Mesothelial cell of epicardium (in vitro differentiated cells): Measurements from ENCODE around the gene GNAT2. TPM values are rescaled to one million over a fixed set of nuclear protein-coding genes. Genes with fewer than 3 reads are reported as not detected.
A peak's percentile ranks its signal among the peaks of the same experiment; 100 is the strongest.

ENCODE experiments used
- DNase-seq, 2 experiments: peaks; one replicate each; pipeline ENCODE4 v3.0.0; 2021; ENCODE audit warnings: low spot score in 2 of 2; ENCODE audit not compliant: unreplicated experiment in 2 of 2
- H3K27ac Mint-ChIP-seq: 2 replicates; pipeline ENCODE4 v1.8.0; 2021; ENCODE audit warnings: mixed read lengths
- H3K27me3 Mint-ChIP-seq: 2 replicates; pipeline ENCODE4 v1.8.0; 2021; ENCODE audit warnings: low read depth, mixed read lengths
- H3K36me3 Mint-ChIP-seq: 2 replicates; pipeline ENCODE4 v1.8.0; 2021; ENCODE audit warnings: mixed read lengths
- H3K4me1 Mint-ChIP-seq: 2 replicates; pipeline ENCODE4 v1.8.0; 2021; ENCODE audit warnings: mixed read lengths
- H3K4me3 Mint-ChIP-seq: 2 replicates; pipeline ENCODE4 v1.8.0; 2021; ENCODE audit warnings: mild to moderate bottlenecking, moderate library complexity, mixed read lengths
- H3K9me3 Mint-ChIP-seq: 2 replicates; pipeline ENCODE4 v1.8.0; 2021; ENCODE audit warnings: mixed read lengths
- total RNA-seq: library from RNA; stranded (reverse); gene quantifications from 3 replicates; pipeline ENCODE4 v1.2.1, GENCODE V29; 2021
- TF ChIP-seq, protein P1 (sequence below): fragments of 200-600 bp; sonication (generic); IDR thresholded peaks from one replicate; pipeline ENCODE4 v1.5.0; 2021; ENCODE audit warnings: antibody characterized with exemption; ENCODE audit not compliant: unreplicated experiment

GNAT2 gene
- total RNA-seq, 1 donor from 2014 or later, result not detected

DNA sequence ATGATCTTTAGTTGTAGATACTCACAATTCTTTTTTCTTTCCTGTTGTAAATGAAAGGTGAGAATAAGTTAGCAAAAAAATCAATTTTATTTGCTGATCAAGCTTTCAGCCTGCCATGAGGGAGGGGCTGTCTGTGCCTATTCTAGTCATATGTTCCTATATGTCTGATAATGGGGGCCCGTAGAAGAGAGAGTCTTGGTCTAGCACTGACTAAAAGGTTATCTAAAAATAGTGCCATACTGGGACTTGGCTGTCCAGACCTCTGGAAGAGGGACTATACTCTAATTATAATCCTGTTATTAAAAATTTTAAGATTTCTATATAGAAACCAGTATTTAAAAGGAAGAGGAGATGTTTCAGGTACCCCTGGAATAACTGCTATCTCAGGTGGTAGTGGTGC lies 52.4 kb downstream of the GNAT2 start:
- no peaks in the 10 kb centered on the region for H3K36me3 Mint-ChIP-seq
- TF ChIP-seq, protein P1, sequence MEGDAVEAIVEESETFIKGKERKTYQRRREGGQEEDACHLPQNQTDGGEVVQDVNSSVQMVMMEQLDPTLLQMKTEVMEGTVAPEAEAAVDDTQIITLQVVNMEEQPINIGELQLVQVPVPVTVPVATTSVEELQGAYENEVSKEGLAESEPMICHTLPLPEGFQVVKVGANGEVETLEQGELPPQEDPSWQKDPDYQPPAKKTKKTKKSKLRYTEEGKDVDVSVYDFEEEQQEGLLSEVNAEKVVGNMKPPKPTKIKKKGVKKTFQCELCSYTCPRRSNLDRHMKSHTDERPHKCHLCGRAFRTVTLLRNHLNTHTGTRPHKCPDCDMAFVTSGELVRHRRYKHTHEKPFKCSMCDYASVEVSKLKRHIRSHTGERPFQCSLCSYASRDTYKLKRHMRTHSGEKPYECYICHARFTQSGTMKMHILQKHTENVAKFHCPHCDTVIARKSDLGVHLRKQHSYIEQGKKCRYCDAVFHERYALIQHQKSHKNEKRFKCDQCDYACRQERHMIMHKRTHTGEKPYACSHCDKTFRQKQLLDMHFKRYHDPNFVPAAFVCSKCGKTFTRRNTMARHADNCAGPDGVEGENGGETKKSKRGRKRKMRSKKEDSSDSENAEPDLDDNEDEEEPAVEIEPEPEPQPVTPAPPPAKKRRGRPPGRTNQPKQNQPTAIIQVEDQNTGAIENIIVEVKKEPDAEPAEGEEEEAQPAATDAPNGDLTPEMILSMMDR, result no peak
- H3K9me3 Mint-ChIP-seq, result no peaks in the 10 kb centered on the region
- no peak overlapping the region for H3K4me3 Mint-ChIP-seq
- H3K4me1 Mint-ChIP-seq, result peaks cover 15% of the 10 kb centered on the region
- H3K27ac Mint-ChIP-seq, result no peak overlapping the region
- H3K27me3 Mint-ChIP-seq, result no peaks in the 10 kb centered on the region
- DNase-seq, result no peak

DNA sequence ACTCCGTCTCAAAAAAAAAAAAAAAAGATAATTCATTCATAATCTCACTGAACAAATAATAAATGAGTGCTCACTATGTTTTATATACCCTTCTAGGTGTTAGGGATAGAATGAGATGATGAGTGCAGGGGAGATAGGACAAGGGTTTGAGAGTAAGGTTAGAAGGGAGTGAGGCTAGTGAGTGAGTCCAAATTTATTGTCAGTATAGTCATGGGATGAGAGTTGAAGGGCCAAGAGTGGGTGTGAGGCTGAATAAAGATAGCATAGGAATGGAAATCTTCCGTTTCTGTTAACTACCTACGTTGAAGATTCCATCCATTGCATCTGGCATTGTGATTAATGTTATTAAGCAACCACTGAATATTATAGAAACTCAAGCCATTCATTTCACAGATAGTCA lies 54.2 kb downstream of the GNAT2 start:
- no peaks in the 10 kb centered on the region for H3K9me3 Mint-ChIP-seq
- H3K4me3 Mint-ChIP-seq, result no peak overlapping the region
- DNase-seq, result no peak
- H3K4me1 Mint-ChIP-seq, result peaks cover 15% of the 10 kb centered on the region
- no peak overlapping the region for H3K27ac Mint-ChIP-seq
- no peaks in the 10 kb centered on the region for H3K27me3 Mint-ChIP-seq
- no peaks in the 10 kb centered on the region for H3K36me3 Mint-ChIP-seq
- TF ChIP-seq, protein P1, result no peak

DNA sequence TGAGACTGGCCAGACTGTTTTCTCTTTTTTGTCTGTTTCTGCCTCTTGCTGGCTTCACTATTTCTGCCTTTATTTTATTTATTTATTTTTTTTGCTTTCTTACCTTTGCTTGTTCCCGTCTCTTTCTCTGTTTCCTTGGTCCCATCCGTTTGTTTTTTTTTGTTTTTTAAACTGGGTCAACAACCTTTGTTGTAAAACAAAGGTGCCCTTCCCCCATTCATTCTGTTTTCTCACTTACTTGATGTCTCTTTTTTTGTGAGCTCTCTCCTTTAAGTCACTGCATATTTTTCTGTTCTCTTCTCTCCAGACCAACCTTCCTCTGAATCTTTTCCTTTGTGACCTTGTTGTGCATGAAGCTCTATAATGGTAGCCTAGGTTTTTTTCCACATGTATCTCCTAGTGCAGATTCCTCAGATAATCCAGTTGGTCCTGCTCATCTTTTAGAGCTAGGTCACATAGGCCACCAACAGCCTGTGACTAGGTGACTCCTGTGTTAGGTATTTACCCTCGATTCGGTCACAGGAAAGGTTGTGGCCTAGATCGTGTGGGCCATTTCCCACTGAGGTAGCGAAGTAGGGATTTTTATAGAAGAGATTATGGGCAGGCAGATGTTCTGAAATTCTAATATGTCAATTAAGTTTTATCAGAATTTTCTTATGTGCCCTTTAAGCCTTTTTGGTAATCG lies 55.1 kb downstream of the GNAT2 start:
- peak overlapping the region; percentile 58 for H3K27ac Mint-ChIP-seq
- H3K4me3 Mint-ChIP-seq, result no peak overlapping the region
- TF ChIP-seq, protein P1, result no peak
- peaks cover 19% of the 10 kb centered on the region for H3K4me1 Mint-ChIP-seq
- no peaks in the 10 kb centered on the region for H3K36me3 Mint-ChIP-seq
- DNase-seq, result no peak
- no peaks in the 10 kb centered on the region for H3K9me3 Mint-ChIP-seq
- H3K27me3 Mint-ChIP-seq, result no peaks in the 10 kb centered on the region

DNA sequence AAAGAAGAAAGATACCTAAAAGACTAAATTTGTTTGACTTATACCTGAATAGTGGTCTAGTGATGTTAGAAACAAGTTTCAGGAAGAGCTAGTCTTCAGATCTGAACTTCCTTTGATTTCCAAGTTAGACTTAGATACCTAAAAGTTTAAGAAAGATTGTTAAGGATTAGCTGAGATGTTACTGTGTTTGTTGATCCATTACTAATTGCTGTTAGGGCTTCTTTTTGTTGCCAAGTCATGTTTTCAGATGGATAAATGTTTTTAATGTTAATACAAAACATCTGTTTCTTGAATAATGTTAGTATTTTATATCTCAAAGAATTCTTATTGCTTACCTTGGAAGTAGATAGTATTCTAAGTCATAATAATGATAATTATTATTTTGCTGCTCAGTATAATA lies 59.4 kb downstream of the GNAT2 start:
- H3K4me1 Mint-ChIP-seq, result peaks cover 19% of the 10 kb centered on the region
- TF ChIP-seq, protein P1, result no peak

DNA sequence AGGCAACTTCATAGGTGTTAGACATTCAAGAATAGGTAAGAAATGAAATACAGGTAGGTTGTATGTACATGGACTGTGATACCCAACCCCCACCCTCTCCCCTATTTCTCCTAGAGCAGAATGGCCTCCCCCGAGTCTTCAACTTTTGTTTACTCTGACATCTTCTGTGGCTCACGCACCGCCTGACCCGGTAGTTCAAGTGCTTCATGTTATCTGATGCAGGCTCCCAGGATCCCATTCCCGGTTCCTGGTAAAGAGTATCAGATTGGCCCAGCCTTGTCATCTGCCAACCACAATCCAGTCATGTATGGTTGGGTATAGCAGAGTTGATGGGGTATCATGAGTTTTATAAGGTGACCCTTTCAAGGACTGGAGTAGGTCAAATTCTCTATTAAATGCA lies 61.9 kb downstream of the GNAT2 start:
- no peak for DNase-seq
- Mint-ChIP-seq H3K36me3 (no peaks in the 10 kb centered on the region), H3K4me1 (peaks cover 5% of the 10 kb centered on the region), H3K27ac (no peak overlapping the region), H3K27me3 (no peaks in the 10 kb centered on the region), H3K9me3 (no peaks in the 10 kb centered on the region), H3K4me3 (no peak overlapping the region)
- TF ChIP-seq, protein P1, result no peak

More for the DNA sequence above, 59.4 kb downstream of the GNAT2 start:
- DNase-seq, result no peak
- Mint-ChIP-seq H3K36me3 (no peaks in the 10 kb centered on the region), H3K27ac (no peak overlapping the region), H3K9me3 (no peaks in the 10 kb centered on the region), H3K4me3 (no peak overlapping the region), H3K27me3 (no peaks in the 10 kb centered on the region)
